Left cardiac atrium (tissue), 4 donors: ENCODE measurements around the gene ANKH. TPM values are rescaled to one million over a fixed set of nuclear protein-coding genes. Genes with fewer than 3 reads are reported as not detected.
"Not testable (repeated sequence)": the region's sequence is repeated elsewhere in the genome, so short reads cannot be mapped to it uniquely, and the experiment has no call there.

Source experiments
- ATAC-seq, 2 donors: fragments of 200-7000 bp; cut with Tn5 transposase; one replicate each; pipeline ENCODE4 v1.9.1; 2020; ENCODE audit warnings: mild to moderate bottlenecking in 2 of 2, moderate library complexity in 2 of 2
- DNase-seq: peaks from one replicate; pipeline ENCODE4 v3.0.0-alpha.2; 2020
- intact Hi-C, 2 donors: fragments of 100-400 bp; cut with DNase I; formaldehyde crosslinking; loops; one replicate each; pipeline versions ENCODE4 v1.14.1 to v1.15.1; 2022 to 2023
- long read RNA-seq: library from polyadenylated mRNA; unstranded; transcript quantifications from one replicate; pipeline ENCODE4 v2.0.0, GENCODE V29; 2021
- total RNA-seq, 2 donors: library from RNA; stranded (reverse); fragmentation: NEBNext Ultra II Directional; extraction: Animal tissue kit (Norgen Biotek cat#: 25700); gene quantifications; one replicate each; pipeline ENCODE4 v1.2.1, GENCODE V29; 2021
- donor health status: DM: no; HTN: yes; CAD: no.
- donor health status: DM: no; HTN: yes; CAD: no; lungs with severe emphysema.
- donor health status: DM: yes; HTN: yes; CAD: no.
- donor health status: Dilated cardiomyopathy.

The ANKH gene
- total RNA-seq, result 100 to 1,000 TPM; 113 to 138 TPM
- long read RNA-seq, full-length matches to known transcripts, result 13 of 60 reads
- long read RNA-seq, partial matches to known transcripts, result 43 of 60 reads
- long read RNA-seq, other reads (novel, unspliced or antisense), result 4 of 60 reads

DNA sequence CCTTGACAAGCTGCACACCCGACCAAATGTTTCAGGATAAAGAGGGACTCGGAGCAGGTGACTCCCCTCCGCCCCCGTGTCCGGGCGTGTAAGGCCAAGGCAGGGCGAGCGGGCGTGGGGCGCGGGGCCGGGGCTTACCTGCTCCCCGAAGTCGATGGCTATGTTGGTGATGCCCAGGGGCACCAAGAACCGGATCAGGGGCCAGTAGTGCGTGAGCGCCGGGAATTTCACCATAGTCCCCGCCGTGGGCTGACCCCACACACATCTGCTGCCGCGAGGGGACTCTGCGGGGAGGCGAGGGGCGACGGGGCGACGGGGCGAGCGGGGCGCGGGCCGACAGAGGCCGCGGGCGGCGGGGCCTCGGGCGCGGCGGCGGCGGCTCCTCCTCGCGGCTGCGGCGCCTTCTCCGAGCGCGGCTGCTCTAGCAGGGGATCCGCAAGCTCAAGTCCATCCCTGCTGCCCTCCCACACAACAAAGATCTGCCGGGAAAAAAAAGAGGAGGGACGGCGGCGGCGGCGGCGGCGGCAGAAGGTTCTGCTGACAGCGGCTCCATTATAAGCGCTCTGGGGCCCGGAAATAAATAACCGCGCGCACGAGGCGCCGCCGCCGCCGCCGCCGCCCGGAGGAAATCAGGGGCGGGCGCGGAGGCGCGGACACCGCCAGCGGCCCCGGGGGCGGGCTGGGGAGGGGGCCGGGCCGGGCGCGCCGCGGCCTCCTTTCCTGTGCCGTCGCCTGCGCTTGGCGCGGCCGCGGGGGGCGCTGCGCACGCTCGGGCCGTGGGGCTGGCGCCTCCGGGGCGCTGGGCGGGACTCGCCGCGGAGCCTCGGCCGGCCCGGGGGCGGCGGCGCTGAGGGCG is at the start of gene ANKH:
Gene ANKH (minus strand): TSS at position 565 of the 856 bp plus-strand sequence. CDS start 331 bp downstream, at position 234.
- DNase-seq, result peak; percentile 88
- peak; percentile 88 to 94 for ATAC-seq
- intact Hi-C loops, result loop anchor here (5.0 to 10.0 kb wide), 3 partner anchors 131 to 144 kb away; no protein-coding TSS in a partner anchor

DNA sequence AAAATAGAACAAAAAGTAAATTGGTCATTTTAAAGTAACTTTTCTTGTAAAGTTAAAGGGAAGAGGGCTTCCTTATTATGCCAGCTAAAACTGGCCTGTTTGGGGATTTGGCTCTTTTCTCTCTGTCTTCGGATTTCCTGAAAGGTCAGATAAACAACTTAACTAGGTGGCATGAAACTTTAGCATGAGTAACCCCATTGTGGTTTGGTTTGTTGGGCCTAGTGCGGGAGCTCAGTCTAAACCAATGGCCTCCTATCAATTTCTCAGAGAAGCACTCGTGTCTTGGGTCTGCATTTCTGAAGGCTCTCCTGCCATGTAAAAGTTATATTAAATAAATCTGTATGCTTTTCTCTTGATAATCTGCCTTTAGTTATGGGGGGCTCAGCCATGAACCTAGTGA is 48.5 kb upstream of the ANKH start:
- ATAC-seq (no peak), DNase-seq (no peak)
- intact Hi-C loops, result no loop called here

DNA sequence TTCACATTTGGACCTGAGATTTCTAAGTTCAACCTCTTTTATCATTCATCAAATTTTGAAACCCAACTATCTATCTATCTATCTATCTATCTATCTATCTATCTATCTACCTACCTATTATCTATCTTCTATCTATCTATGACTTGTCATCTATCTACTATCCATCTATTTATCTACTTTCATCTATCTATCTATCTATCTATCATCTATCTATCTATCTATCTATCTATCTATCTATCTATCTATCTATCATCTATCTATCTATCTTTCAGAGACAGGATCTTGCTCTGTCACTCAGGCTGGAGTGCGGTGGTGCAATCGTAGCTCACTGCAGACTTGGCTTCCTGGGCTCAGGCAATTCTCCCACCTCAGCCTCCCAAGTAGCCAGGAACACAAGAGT is 47.5 kb upstream of the ANKH start:
- DNase-seq, ATAC-seq, intact Hi-C loops: not testable (repeated sequence)

DNA sequence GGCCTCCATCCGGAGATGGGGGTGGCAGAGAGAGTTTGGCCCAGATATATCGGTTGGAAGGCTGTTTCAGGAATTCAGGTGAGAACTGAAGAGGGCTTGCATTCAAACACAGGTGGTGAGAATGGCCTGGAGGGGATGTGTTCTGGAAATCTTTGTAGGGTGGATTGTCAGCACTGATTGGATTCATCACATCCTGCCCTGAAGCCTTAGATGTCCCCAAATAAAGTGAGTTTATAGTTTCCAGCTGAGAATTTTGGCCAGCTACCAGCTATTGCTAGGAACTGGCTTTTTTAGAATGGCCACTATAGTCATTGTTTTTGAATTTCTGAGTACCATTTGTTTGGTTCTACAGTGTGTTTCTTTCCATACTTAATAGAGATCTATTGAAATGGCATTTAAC is 46.1 kb upstream of the ANKH start:
- intact Hi-C loops, result no loop called here
- DNase-seq, result no peak
- ATAC-seq, result no peak

DNA sequence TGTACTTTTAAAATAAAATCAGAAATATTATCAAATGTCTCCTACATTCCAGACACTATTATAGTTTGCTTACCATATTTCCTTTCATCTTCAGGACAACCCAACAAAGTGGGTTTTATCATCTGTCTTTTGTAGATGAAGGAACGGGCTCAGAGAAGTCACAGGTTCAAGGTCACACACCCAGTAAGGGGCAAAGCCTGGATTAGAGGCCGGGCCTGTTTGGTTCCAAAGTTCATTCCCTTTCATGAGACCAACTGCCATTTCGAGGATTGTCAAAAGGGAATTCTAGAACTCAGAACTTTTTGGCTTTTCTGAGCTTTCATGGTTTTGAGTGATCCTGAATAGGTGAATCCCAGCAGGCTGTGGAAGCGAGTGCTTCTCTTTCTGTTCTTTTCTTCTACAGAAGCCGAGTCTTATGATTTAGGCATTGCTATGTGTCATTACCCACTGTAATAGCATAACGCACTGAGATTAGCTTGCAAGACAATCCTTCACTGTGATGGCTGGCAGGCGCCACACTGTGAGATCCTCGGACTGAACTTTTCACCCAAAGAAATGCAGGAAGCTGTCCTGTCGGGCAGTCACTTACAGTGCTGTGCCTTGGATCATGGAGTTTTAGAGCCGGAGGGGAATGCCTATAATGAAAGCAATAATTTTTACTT is 43.8 kb upstream of the ANKH start:
- DNase-seq (no peak), ATAC-seq (no peak)
- intact Hi-C loops, result no loop called here

DNA sequence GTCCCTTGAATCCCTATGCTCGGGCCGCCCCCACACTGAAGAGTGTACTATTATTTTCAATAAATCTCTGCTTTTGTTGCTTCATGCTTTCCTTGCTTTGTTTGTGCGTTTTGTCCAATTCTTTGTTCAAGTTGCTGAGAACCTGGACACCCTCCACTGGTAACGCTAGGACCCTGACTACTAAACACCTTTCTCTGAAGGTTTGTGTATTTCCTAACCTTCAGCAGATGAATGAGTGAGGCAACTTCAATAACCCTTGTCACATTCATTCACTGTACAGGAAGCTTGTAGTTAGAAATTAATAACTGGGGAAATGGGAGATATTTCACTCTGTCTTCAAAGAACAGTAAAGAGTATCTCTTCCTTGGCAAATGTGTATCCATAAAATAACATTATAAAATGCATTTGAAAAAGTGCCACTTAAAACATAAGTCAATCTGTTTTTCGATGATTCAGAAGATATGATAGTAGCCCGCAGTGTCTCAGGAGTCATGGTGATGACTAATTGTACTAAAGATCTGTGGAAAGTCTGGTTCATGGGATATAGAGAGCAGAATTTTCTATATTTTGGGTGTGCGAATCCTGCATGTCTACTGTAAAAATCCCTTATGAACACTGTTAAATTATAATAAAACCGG is 43.2 kb upstream of the ANKH start:
- ATAC-seq, result peak in 1 of 2 donors; percentile 56
- intact Hi-C loops, result no loop called here
- DNase-seq, result no peak

DNA sequence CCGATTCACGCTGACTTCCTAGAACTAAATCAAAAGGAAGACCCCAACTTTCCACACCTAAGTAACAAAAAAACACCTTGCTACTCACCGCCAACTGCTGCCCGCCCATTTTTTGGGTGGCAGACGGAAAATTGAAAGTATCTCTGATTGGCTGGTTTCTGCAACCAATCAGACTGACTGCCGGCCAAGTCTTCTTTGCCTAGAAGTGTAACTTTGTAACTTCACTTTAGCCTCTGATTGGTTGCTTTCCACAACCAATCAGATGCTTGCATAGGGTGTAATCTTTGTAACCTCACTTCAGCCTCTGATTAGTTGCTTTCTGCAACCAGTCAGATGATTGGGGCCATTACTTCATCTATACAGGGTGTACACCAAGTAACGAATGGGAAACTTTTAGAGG is 42.6 kb upstream of the ANKH start:
- ATAC-seq (no peak), DNase-seq (no peak)
- intact Hi-C loops, result no loop called here

DNA sequence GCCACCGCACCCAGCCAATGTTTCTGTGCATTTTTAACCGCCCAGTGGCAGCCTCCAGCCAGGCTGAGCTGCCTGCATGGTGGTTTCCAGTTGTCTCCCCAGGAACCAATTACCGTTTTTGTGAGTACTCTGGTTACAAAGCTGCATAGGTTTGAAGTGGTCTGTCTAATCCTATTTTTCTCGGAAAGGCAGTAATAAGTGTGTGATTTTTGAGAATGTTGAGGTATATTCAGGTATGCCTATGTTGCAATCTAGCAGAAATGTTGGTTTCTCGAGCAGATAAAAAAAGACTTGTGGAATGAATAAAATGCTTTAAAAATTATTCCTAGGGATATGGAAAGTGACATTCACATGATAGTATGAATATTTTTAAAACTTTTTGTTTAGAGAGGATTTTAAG is 41.5 kb upstream of the ANKH start:
- ATAC-seq (no peak), DNase-seq (no peak)
- intact Hi-C loops, result no loop called here

DNA sequence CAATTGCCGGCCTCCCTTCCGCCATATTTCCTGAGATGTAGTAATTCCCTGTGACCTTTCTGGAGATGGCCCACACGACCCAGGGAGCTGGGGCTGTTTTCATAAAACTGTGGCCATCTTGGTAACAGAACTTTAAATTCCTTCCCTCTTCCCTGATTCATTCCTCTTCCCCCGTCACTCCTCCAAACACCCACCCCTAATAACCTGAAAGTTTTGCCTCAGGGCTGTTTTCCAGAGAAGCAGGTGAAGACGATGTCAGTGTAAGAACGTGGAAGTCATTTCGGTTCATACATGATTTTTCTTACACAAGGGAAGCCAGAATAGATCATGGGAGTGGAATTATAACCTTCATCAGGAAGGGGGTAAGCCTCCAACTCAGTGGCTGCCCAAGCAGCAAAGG is 40.6 kb upstream of the ANKH start:
- no peak for ATAC-seq
- no peak for DNase-seq
- intact Hi-C loops, result no loop called here

DNA sequence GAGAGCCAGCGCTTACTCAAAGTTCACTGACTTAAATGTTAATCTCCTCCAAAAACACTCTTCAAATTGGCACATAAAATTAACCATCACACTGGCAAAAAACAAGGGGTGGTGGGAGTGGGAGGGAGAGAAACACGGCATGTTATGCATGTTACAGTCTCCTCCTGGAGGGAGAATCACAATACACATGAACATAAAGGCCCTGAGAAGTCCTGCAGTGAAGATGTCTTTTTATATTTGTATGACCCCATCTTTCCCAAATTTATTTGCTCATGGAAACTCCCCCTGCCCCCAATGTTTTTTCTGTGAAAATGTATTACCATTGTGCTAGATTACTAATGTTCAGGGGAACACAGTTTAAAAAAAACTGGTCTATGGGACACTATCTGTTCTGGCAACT is 37.8 kb upstream of the ANKH start:
- intact Hi-C loops, result no loop called here
- ATAC-seq, result no peak
- no peak for DNase-seq

DNA sequence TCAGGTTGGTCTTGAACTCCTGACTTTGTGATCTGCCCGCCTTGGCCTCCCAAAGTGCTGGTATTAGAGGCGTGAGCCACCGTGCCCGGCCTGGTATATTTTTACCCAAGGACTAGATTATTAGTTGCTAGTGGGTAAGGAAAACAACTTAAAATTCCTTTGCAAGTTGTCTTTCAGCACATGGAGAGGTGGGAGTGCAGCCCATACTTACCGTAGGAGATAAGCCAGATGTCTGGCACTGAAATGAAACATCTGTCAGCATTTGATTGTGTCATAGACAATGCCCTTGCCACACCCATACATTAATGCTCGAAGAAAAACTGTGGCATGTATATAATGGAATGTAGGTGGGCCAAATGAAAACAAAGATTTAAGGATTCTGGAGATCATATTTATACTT is 36.6 kb upstream of the ANKH start:
- DNase-seq (no peak), ATAC-seq (peak; percentile 53 to 90)
- intact Hi-C loops, result no loop called here

DNA sequence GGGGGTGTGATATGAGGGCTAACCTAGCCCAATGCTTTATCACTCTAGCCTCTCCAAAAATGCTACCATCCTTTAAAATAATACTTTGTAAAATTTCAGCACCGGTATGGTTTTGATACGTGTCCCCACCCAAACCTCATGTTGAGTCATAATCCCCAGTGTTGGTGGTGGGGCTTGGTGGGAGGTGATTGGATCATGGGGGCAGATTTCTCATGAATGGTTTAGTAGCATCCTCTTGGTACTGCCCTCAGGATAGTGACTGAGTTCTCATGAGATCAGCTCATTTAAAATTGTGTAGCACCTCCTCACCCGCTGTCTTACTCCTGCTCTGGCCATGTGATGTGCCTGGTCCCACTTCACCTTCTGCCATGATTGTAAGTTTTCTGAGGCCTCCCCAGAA is 35.0 kb upstream of the ANKH start:
- ATAC-seq (no peak), DNase-seq (no peak)
- intact Hi-C loops, result no loop called here

DNA sequence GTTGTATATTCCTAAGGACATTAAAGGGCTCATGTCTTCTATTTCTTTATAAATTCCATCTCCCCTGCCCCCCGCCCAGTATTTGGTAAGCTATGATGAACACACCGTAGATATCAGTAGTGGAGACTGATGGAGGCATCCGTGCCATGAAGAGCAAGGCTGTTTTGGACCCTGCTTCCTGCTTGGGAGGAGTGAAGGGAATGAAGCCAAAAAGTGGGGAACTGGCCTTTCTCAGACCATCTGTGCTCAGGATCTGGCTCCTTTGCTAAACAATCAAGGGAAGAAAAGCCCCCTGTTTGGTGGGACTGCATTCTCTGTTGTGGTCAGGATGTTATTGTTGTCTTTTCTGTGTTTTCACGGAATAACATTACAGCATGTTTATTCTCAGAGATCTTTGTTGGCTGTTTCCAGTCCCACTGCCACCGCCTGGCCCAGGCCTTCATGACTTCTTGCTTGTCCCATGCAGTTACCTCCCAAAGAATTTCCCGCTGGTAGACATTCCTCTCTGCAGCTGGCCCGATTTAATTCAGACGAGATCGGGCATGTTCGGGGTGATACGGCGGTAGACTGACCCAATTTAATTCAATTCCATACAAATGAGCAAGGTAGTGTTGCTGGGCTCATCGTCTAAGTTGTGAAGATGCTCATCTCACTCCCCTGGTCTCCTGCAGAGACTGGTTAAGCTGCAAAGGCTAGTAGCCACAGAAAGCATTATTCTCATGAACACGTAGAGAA is 31.4 kb upstream of the ANKH start:
- ATAC-seq, result no peak
- DNase-seq, result no peak
- intact Hi-C loops, result no loop called here

DNA sequence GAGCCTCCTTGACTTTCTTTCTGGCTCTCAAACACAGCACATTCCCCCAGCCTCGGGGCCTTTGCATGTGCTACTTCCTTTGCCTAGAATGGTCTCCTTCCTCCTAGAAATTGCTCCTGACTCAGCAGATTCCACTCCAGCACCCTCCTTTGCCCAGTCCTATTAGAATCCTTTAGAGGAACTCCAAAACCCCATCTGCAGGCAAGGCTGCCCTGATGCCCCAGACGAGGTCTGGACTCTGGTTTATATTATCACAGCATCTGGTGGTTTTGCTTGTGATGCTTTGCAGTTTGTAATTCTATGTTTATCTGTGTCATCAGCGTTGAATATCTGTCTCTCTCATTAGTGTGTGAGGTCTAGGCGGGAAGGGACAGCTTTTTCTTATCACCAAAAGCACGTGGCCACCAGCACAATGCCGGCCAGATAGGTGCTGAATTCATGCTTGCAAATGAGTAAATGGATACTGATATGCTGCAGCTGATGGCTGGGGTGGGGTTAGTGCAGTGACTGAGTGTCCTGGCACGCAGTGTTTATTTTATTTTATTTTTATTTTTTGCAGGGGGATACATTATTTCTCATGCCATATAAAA is 30.0 kb upstream of the ANKH start:
- intact Hi-C loops, result no loop called here
- ATAC-seq (peak; percentile 39 to 67), DNase-seq (peak; percentile 44)

DNA sequence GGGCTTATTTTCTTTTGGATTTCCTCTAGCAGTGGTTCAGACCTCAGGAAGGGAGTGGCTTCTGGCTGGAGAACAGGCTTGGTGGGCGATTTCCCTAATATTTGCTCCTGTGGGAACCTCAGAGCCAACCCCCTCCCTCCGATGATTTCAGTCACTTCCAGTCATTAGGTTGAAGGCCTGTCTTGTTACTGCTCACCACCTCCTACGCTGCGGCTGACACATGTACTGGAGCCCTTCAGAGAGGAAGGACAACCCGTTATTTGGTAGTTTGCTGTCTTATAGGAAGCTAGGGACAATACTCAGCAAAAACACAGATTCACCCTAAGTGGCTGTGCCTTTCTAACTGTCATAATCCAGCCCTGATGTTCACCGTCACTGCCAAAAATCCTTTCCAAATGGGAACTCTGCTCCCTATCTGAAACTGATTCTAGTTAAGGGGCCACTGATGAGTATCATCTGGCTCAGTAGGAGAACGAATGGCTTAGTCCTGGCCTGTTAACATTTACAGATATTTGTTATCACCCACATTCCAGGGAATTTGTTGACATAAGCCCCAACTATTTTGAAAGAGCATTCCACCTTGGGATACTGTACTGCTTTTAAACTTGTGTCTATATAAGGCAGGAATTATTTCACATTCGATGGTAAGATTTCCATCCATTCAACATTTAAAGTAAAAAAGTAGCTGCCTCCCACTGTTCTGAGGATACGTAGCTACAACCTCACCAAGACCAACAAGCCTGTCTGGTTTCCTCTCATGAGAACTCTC is 29.3 kb upstream of the ANKH start:
- peak; percentile 78 to 90 for ATAC-seq
- intact Hi-C loops, result no loop called here
- DNase-seq, result peak; percentile 82

DNA sequence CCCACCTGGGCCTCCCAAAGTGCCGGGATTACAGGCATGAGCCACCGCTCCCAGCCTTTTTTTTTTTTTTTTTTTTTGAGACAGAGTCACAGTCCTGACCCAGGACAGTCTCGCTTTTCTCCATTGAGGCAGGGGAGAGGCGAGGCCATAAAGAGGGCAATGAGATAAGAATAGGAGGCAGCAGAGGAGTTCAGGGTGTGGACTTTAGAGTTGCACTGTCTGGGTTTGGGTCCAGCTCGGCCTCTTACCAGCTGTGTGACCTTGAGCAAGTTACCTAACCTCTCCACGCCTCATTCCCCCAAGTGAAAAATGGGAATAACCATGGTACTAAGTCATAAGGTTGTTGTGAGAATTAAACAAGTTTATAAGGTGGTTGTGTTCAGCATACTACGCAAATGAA is 24.6 kb upstream of the ANKH start:
- no peak for ATAC-seq
- intact Hi-C loops, result no loop called here
- no peak for DNase-seq

DNA sequence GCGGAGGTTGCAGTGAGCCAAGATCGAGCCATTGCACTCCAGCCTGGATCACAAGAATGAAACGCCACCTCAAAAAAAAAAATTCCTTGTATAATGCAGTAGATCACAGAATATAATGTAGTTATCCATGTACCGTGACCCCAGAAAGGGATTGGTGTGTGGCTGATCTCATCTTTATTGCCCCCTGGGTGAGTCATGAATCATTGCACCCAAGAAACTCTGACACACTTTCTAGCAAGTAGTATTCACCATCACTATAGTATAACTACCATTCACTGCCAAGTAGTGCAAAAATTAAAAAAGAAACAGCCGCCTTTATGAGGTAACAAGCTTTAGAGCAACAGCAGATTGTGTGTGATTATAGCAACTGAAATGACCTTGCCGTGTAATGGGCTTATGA is 23.7 kb upstream of the ANKH start:
- ATAC-seq, result no peak
- no peak for DNase-seq

DNA sequence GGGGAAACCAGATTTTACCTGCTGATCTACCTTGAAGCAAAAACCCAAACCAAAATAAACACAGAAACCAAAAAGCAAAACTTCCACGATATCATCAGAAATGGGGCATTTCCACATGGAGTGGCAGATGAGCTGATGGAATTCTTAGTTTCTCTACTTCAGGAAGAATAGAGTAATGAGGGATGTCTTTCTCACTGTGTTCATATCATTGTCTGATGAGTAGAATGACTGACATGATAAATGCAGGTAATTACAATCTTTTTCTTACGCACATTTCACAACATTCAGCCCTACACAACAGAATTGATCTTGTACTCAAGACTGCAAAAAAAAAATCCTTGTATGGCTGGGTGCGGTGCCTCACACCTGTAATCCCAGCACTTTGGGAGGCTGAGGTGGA is 23.2 kb upstream of the ANKH start:
- intact Hi-C loops, result no loop called here
- ATAC-seq (no peak), DNase-seq (no peak)

More for the DNA sequence above, 23.7 kb upstream of the ANKH start:
- intact Hi-C loops, result no loop called here
